Measurements from ENCODE around the gene CNTN4. TPM values are rescaled to one million over a fixed set of nuclear protein-coding genes. Genes with fewer than 3 reads are reported as not detected.

The CNTN4 gene
- total RNA-seq, 1 donor from 2014 or later = 16.1 TPM

DNA sequence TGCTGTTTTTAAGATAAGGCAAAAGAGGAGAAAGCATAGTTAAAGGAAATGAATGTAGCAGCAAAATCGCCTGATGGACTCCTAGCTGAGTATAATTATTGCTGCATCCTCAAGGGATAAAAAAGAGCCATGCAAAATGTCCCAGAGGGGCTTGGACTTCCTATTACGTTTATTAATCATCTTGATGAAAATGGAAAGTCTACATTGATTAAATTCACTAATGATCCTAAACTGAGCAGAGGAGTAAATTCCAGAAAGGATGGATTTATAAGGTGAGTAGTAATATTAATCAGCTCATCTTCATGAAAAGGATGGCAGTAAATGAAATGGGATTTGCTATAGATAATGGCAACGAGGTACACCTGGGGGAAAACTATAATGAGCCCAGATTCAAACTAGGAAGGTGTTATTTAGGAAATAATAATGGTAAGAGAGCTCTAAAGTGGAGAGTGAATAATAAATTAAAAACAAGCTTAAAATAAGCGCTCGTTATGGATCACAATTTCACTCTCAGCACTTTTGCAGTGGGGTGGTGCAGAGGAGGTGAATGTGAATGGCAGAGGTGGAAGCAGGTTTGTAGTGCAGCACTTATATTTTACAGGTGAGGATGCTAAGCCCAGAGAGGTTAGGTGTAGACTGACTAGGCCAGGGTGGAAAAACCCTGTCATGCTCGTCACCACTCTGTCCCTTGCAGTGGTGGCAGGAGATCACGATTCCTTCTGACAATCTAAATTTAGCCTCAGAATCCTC is 989.2 kb downstream of the CNTN4 start:
- H3K9me3 Mint-ChIP-seq (ENCODE audit: low read depth) = no peaks in the 10 kb centered on the region

DNA sequence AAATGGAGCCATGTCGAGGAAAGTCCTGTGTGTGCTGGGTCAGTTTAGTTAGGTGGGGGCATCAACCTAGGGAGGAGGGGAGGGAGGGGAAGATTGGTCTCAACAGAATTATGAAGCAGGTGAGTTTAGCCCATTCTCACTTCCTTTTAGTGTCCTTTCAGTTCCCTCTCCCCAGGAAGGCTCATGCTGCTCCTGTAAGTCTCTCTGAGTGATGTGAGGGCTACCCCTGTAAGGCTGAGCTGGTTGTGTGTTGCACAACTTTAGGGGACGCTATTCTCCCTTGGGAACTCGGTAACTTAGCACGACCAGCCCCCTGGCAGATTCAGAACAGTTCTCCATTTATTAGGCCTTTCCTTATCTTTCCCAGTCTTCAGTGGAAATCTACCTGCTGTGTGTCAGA is 990.4 kb downstream of the CNTN4 start:
- DNase-seq (ENCODE audit: low spot score, unreplicated experiment) = no peak
- no peaks in the 10 kb centered on the region for H3K9me3 Mint-ChIP-seq (ENCODE audit: low read depth)
- TF ChIP-seq, protein P1, sequence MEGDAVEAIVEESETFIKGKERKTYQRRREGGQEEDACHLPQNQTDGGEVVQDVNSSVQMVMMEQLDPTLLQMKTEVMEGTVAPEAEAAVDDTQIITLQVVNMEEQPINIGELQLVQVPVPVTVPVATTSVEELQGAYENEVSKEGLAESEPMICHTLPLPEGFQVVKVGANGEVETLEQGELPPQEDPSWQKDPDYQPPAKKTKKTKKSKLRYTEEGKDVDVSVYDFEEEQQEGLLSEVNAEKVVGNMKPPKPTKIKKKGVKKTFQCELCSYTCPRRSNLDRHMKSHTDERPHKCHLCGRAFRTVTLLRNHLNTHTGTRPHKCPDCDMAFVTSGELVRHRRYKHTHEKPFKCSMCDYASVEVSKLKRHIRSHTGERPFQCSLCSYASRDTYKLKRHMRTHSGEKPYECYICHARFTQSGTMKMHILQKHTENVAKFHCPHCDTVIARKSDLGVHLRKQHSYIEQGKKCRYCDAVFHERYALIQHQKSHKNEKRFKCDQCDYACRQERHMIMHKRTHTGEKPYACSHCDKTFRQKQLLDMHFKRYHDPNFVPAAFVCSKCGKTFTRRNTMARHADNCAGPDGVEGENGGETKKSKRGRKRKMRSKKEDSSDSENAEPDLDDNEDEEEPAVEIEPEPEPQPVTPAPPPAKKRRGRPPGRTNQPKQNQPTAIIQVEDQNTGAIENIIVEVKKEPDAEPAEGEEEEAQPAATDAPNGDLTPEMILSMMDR (IDR thresholded peaks at IDR 0.05; ENCODE audit: unreplicated experiment) = no peak
- H3K36me3 Mint-ChIP-seq (ENCODE audit: insufficient read depth) = no peaks in the 10 kb centered on the region
- H3K27me3 Mint-ChIP-seq = no peaks in the 10 kb centered on the region
- H3K4me3 Mint-ChIP-seq (ENCODE audit: low read depth) = no peak overlapping the region
- H3K27ac Mint-ChIP-seq = no peak overlapping the region
- H3K4me1 Mint-ChIP-seq (ENCODE audit: low read depth) = peaks cover 1% of the 10 kb centered on the region

More for the DNA sequence above, 989.2 kb downstream of the CNTN4 start:
- Mint-ChIP-seq H3K4me3 (ENCODE audit: low read depth) (no peak overlapping the region), H3K4me1 (ENCODE audit: low read depth) (peaks cover 1% of the 10 kb centered on the region), H3K36me3 (ENCODE audit: insufficient read depth) (no peaks in the 10 kb centered on the region), H3K27me3 (peaks cover 3% of the 10 kb centered on the region), H3K27ac (no peak overlapping the region)
- TF ChIP-seq, protein P1 (IDR thresholded peaks at IDR 0.05; ENCODE audit: unreplicated experiment) = no peak
- DNase-seq (ENCODE audit: low spot score, unreplicated experiment) = no peak

DNA sequence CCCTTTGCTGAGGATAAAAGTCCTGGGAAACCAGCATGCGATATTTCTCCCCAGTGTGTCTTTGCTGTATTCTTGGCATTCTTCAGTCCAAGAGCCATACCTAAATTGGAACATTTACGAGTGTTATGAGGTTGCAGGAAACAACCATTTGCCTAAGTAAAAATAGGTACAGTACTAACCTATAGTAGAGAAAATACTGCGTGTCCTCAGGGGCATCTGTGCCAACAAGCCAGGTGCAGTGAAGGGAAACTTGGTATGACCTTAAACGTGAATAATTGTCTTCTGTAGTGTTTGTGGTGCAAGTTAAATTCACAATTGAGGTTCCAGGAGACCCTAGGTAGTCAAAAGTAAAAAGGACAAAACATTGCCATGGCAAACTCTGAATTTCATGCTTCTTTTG is 999.3 kb downstream of the CNTN4 start:
- Mint-ChIP-seq H3K27ac (no peak overlapping the region), H3K27me3 (peaks cover 11% of the 10 kb centered on the region), H3K4me1 (ENCODE audit: low read depth) (no peaks in the 10 kb centered on the region), H3K9me3 (ENCODE audit: low read depth) (no peaks in the 10 kb centered on the region), H3K4me3 (ENCODE audit: low read depth) (no peak overlapping the region), H3K36me3 (ENCODE audit: insufficient read depth) (no peaks in the 10 kb centered on the region)
- no peak for DNase-seq (ENCODE audit: low spot score, unreplicated experiment)
- TF ChIP-seq, protein P1 (IDR thresholded peaks at IDR 0.05; ENCODE audit: unreplicated experiment) = no peak

DNA sequence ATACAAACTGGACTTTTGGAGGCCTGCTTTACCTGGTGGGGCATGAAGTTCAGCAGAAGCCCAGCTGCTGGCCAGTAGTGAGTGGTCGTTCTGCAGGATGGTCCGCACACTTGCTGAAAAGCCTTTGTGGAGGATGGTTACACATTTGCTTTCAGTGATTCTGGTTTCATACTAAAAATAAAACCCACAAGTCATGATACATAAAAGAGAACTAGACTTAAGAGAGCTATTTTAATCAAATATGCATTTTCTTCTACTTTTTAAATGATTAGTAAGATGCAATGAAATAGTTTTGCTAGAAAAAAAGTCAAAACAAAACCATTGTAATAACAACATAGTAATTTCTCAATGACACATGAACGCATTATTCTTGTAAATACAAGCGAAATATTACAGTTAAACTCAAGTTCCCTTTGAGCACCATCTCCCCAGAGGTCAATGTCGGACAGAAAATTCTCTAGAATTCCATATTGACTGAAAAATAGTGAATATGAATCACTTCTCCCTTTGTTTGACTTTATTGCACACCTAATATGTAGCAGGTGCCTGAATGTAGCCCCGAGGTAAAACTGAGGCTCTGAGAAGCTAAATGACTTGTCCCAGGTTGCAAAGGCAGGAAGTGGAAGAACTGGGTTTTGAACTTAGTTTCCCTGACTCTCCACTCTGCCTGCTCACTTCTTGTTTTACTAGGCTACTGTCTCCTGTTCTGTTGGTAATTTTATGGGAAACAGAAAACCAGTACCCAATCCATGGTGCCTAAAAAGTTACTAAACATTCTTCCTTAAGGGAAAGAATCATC is 1003.2 kb downstream of the CNTN4 start:
- Mint-ChIP-seq H3K9me3 (ENCODE audit: low read depth) (no peaks in the 10 kb centered on the region), H3K4me1 (ENCODE audit: low read depth) (no peaks in the 10 kb centered on the region), H3K27ac (no peak overlapping the region), H3K4me3 (ENCODE audit: low read depth) (no peak overlapping the region), H3K27me3 (peaks cover 10% of the 10 kb centered on the region), H3K36me3 (ENCODE audit: insufficient read depth) (no peaks in the 10 kb centered on the region)
- TF ChIP-seq, protein P1 (IDR thresholded peaks at IDR 0.05; ENCODE audit: unreplicated experiment) = no peak
- DNase-seq (ENCODE audit: low spot score, unreplicated experiment) = no peak

DNA sequence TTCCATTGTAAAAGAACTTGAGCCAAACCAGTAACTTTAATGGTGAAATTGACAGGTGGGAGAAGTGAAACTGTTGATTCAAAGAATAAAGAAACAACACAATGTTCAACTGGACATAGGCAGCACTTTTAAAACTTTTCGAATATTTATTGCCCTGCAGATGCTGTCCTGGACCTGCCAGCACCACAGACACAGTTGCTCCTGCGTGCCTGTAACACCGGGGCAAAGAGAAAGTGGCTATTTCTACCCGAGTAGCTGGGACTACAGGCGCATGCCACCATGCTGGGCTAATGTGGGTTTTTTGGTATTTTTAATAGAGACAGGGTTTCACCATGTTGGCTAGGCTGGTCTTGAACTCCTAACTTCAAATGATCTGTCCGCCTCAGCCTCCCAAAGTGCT is 1004.1 kb downstream of the CNTN4 start:
- no peak for DNase-seq (ENCODE audit: low spot score, unreplicated experiment)
- Mint-ChIP-seq H3K4me3 (ENCODE audit: low read depth) (no peak overlapping the region), H3K9me3 (ENCODE audit: low read depth) (no peaks in the 10 kb centered on the region), H3K4me1 (ENCODE audit: low read depth) (no peaks in the 10 kb centered on the region), H3K27ac (no peak overlapping the region), H3K36me3 (ENCODE audit: insufficient read depth) (no peaks in the 10 kb centered on the region), H3K27me3 (peaks cover 6% of the 10 kb centered on the region)
- TF ChIP-seq, protein P1 (IDR thresholded peaks at IDR 0.05; ENCODE audit: unreplicated experiment) = no peak

Data from progenitor cell of endocrine pancreas (in vitro differentiated cells).